Fibroblast of villous mesenchyme (primary cell): ENCODE measurements around the gene MMP11. TPM values are rescaled to one million over a fixed set of nuclear protein-coding genes. Genes with fewer than 3 reads are reported as not detected.

ENCODE experiments used
- DNase-seq: peaks from one replicate; pipeline ENCODE4 v3.0.0-alpha.2; 2010; ENCODE audit warnings: low read depth
- H3K4me3 ChIP-seq: 2 replicates; pipeline ENCODE4 v1.5.1; 2011; ENCODE audit warnings: low read depth, mild to moderate bottlenecking, low read length
- CTCF ChIP-seq: IDR thresholded peaks from 2 replicates; pipeline ENCODE4 v1.5.1; 2012; ENCODE audit warnings: low read depth, mild to moderate bottlenecking, low read length; ENCODE audit not compliant: insufficient read depth
- total RNA-seq: library from RNA; depleted of rRNA; stranded (reverse); fragments of >200 nt; gene quantifications from 2 replicates; pipeline ENCODE4 v1.2.3, GENCODE V29; 2012

Gene MMP11
- total RNA-seq, 1 donor, result 16.0 TPM

- no peak for DNase-seq
- TF ChIP-seq CTCF, result no peak
- no peak overlapping the region for H3K4me3 ChIP-seq
Measured at GRCh38 chr22:23752750-23753149, 19.9 kb upstream of the MMP11 start.

- H3K4me3 ChIP-seq, result no peak overlapping the region
- no peak for DNase-seq
- no peak for TF ChIP-seq CTCF
Measured at GRCh38 chr22:23753385-23753784, 19.3 kb upstream of the MMP11 start.

GRCh38 chr22:23754220-23754919 lies 18.3 kb upstream of the MMP11 start, which contains the start of gene VPREB3:
VPREB3 (minus strand) TSS chr22:23754425; CDS start chr22:23754363, 62 bp downstream.
- TF ChIP-seq CTCF, result no peak
- H3K4me3 ChIP-seq, result no peak within 1 kb of the TSS
- DNase-seq, result no peak

GRCh38 chr22:23754980-23755636 lies 17.5 kb upstream of the MMP11 start:
- no peak for TF ChIP-seq CTCF
- DNase-seq, result no peak
- H3K4me3 ChIP-seq, result no peak overlapping the region

GRCh38 chr22:23755711-23756110 lies 16.9 kb upstream of the MMP11 start:
- no peak overlapping the region for H3K4me3 ChIP-seq
- DNase-seq, result no peak
- TF ChIP-seq CTCF, result no peak

- TF ChIP-seq CTCF, result no peak
- no peak overlapping the region for H3K4me3 ChIP-seq
Measured at GRCh38 chr22:23756891-23757290, 15.8 kb upstream of the MMP11 start.

More at GRCh38 chr22:23756891-23757290, 15.8 kb upstream of the MMP11 start:
- DNase-seq, result no peak
